Measurements from ENCODE around the gene DSC3. TPM values are rescaled to one million over a fixed set of nuclear protein-coding genes. Genes with fewer than 3 reads are reported as not detected.

DSC3 gene
- total and polyA plus RNA-seq, 4 donors: under 0.01 to 0.06 (median 0.05) TPM; not detected in 1

GRCh38 chr18:30954262-30954661 is 88.3 kb downstream of the DSC3 start:
- no peaks in the 10 kb centered on the region for H3K36me3 ChIP-seq (ENCODE audit: control insufficient read depth in 4 of 4, insufficient read depth in 3 of 4, low read depth in 1 of 4, low read length in 3 of 4)
- 71% methylated on average over 3 of the region's 3 CpGs for WGBS
- H3K4me3 ChIP-seq (ENCODE audit: low read depth in 1 of 3, low read length in 3 of 3): no peak overlapping the region
- no peaks in the 10 kb centered on the region for H3K4me1 ChIP-seq (ENCODE audit: control insufficient read depth in 4 of 4, insufficient read depth in 4 of 4, low read length in 3 of 4)
- no peaks in the 10 kb centered on the region for H3K9me3 ChIP-seq (ENCODE audit: control insufficient read depth in 4 of 4, low read length in 3 of 4)
- no peak overlapping the region for H3K9ac ChIP-seq (ENCODE audit: low read depth in 1 of 2, low read length in 2 of 2)
- no peak for DNase-seq (ENCODE audit: low spot score)
- TF ChIP-seq FOXA1 (IDR thresholded peaks at IDR 0.05) (no peak), JUND (IDR thresholded peaks at IDR 0.05) (no peak), YY1 (IDR thresholded peaks at IDR 0.05) (no peak), RAD21 (IDR thresholded peaks at IDR 0.05) (no peak), MAX (IDR thresholded peaks at IDR 0.05) (no peak), GABPA (IDR thresholded peaks at IDR 0.05 in 1 of 2, conservative IDR thresholded peaks at IDR 0.05 in 1 of 2) (no peak), ATF3 (IDR thresholded peaks at IDR 0.05) (no peak), EGR1 (IDR thresholded peaks at IDR 0.05; ENCODE audit: low read depth in 2 of 2) (no peak), CTCF (IDR thresholded peaks at IDR 0.05; ENCODE audit: low read depth, low read length, missing input control) (no peak), REST (IDR thresholded peaks at IDR 0.05) (no peak)
- H3K27me3 ChIP-seq (ENCODE audit: control insufficient read depth in 4 of 4, insufficient read depth in 4 of 4, low read length in 3 of 4): peaks cover 0 to 2% (median under 1%) of the 10 kb centered on the region in 4 donors
- no peak overlapping the region for H3K27ac ChIP-seq (ENCODE audit: low read depth in 1 of 2, low read length in 2 of 2)

GRCh38 chr18:30945761-30946160 is 96.8 kb downstream of the DSC3 start:
- 83% methylated on average over 8 of the region's 8 CpGs for WGBS
- TF ChIP-seq CTCF (IDR thresholded peaks at IDR 0.05; ENCODE audit: low read depth, low read length, missing input control) (no peak), EGR1 (IDR thresholded peaks at IDR 0.05; ENCODE audit: low read depth in 2 of 2) (no peak), ZBTB33 (IDR thresholded peaks at IDR 0.05) (no peak), SP1 (IDR thresholded peaks at IDR 0.05) (no peak), REST (IDR thresholded peaks at IDR 0.05) (no peak), MAX (IDR thresholded peaks at IDR 0.05) (no peak), TAF1 (conservative IDR thresholded peaks at IDR 0.05) (no peak), HNF4G (IDR thresholded peaks at IDR 0.05) (no peak), RXRA (IDR thresholded peaks at IDR 0.05) (no peak), GABPA (IDR thresholded peaks at IDR 0.05 in 1 of 2, conservative IDR thresholded peaks at IDR 0.05 in 1 of 2) (no peak), FOXA2 (IDR thresholded peaks at IDR 0.05) (no peak), RAD21 (IDR thresholded peaks at IDR 0.05) (no peak), ATF3 (IDR thresholded peaks at IDR 0.05) (no peak), NR2F2 (IDR thresholded peaks at IDR 0.05) (no peak)
- Histone ChIP-seq H3K27ac (ENCODE audit: low read depth in 1 of 2, low read length in 2 of 2) (no peak overlapping the region), H3K27me3 (ENCODE audit: control insufficient read depth in 4 of 4, insufficient read depth in 4 of 4, low read length in 3 of 4) (no peaks in the 10 kb centered on the region), H3K9ac (ENCODE audit: low read depth in 1 of 2, low read length in 2 of 2) (no peak overlapping the region), H3K9me3 (ENCODE audit: control insufficient read depth in 4 of 4, low read length in 3 of 4) (peaks cover 0 to 4% (median 1%) of the 10 kb centered on the region in 4 donors), H3K36me3 (ENCODE audit: control insufficient read depth in 4 of 4, insufficient read depth in 3 of 4, low read depth in 1 of 4, low read length in 3 of 4) (no peaks in the 10 kb centered on the region), H3K4me1 (ENCODE audit: control insufficient read depth in 4 of 4, insufficient read depth in 4 of 4, low read length in 3 of 4) (no peaks in the 10 kb centered on the region), H3K4me3 (ENCODE audit: low read depth in 1 of 3, low read length in 3 of 3) (no peak overlapping the region)
- no peak for DNase-seq (ENCODE audit: low spot score)

Measured in liver (tissue), 9 donors.